GM13976 (cell line): Measurements from ENCODE around the gene TTC27.

Experiments
- DNase-seq: peaks from one replicate; pipeline ENCODE4 v3.0.0; 2012; ENCODE audit warnings: low spot score
- CTCF ChIP-seq: IDR thresholded peaks from 2 replicates; pipeline ENCODE4 v1.5.1; 2012; ENCODE audit warnings: borderline replicate concordance, mild to moderate bottlenecking; ENCODE audit not compliant: insufficient read depth; ENCODE audit errors: extremely low read depth, missing control alignments, control extremely low read depth
- in situ Hi-C: fragments of 300-500 bp; cut with MboI; formaldehyde crosslinking; loops from one replicate; pipeline ENCODE4 v1.12.0; 2022; ENCODE audit warnings: low sequenced_read_pairs, mixed read lengths, inconsistent platforms; ENCODE audit not compliant: unreplicated experiment

TTC27 gene

GRCh38 chr2:32780961-32781360, 153.1 kb downstream of the TTC27 start:
- TF ChIP-seq CTCF = no peak
- in situ Hi-C loops = no loop called here
- DNase-seq = no peak

- in situ Hi-C loops = no loop called here
- no peak for DNase-seq
- no peak for TF ChIP-seq CTCF
Measured at GRCh38 chr2:32783469-32783868, 155.6 kb downstream of the TTC27 start.

GRCh38 chr2:32783933-32784332, 156.1 kb downstream of the TTC27 start:
- in situ Hi-C loops = no loop called here
- no peak for TF ChIP-seq CTCF
- no peak for DNase-seq

- DNase-seq = no peak
- TF ChIP-seq CTCF = no peak
- in situ Hi-C loops = no loop called here
Measured at GRCh38 chr2:32787207-32787606, 159.4 kb downstream of the TTC27 start.

GRCh38 chr2:32788114-32788513, 160.3 kb downstream of the TTC27 start:
- TF ChIP-seq CTCF = no peak
- in situ Hi-C loops = no loop called here
- no peak for DNase-seq

GRCh38 chr2:32792416-32792815, 164.6 kb downstream of the TTC27 start:
- no peak for DNase-seq
- in situ Hi-C loops = no loop called here
- no peak for TF ChIP-seq CTCF

GRCh38 chr2:32798829-32799228, 171.0 kb downstream of the TTC27 start:
- TF ChIP-seq CTCF = no peak
- in situ Hi-C loops = no loop called here
- DNase-seq = no peak
